HG02678 (cell line): Measurements from ENCODE around the gene ZC4H2.
"Not testable (repeated sequence)": the region's sequence is repeated elsewhere in the genome, so short reads cannot be mapped to it uniquely, and the experiment has no call there.

Experiments
- ATAC-seq: cut with Tn5 transposase; IDR thresholded peaks from one replicate; pipeline ENCODE4 v1.9.1; 2021; ENCODE audit warnings: mild to moderate bottlenecking, moderate library complexity; ENCODE audit not compliant: unreplicated experiment

ZC4H2 gene, protein sequence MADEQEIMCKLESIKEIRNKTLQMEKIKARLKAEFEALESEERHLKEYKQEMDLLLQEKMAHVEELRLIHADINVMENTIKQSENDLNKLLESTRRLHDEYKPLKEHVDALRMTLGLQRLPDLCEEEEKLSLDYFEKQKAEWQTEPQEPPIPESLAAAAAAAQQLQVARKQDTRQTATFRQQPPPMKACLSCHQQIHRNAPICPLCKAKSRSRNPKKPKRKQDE

DNA sequence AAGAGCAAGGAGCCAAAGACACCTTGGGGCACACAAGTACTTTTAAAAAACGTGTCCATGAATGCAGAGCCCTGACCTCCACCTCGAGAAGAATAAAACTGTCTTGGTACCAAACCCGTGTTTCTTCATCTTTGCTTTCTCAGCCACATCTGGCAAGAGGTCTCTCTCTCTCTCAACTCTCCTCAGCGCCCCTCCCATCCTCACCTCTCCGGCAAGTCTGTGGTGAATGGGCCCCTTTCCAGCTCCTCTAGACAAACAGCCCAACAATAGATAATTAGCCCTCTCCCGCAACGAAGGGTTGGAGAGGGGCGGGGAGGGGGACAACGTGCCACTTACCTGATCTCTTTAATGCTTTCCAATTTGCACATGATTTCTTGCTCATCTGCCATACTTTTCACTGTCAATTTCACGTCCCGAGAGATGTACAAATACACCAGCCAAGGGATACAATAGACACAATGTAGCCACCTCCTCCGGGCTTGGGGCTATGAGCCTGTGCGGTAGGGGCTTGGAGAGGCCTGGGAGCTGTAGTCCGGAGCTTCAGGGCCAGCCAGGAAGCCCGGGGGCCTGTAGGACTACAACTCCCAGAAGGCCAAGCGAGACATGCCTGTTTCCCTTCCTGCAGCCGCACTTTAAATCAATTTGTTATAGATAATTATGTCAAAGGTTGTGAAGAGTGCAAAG is at the start of gene ZC4H2:
TSS of gene ZC4H2 (minus strand) at position 462 of the 684 bp plus-strand sequence. CDS start at position 389, 73 bp downstream.
- peak; percentile 100 for ATAC-seq

DNA sequence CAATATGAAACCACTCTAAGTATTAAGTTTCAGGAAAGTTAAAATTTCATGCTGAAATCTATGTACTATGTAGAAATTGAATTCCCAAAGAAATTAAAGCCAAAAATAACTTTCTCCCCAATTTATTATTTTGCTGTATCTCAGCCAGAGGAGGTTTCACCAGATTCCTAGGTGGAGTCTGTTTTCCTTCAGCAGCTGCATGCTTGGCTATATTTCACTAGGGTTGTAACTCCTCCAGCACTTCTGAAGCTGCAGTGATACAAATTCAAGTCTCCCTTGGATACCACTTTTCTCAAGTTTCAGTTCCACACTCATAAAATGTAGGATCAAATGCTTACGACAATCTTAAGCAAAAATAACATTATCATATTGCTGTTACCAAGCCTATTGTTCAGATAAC is 41.2 kb upstream of the ZC4H2 start:
- no peak for ATAC-seq

DNA sequence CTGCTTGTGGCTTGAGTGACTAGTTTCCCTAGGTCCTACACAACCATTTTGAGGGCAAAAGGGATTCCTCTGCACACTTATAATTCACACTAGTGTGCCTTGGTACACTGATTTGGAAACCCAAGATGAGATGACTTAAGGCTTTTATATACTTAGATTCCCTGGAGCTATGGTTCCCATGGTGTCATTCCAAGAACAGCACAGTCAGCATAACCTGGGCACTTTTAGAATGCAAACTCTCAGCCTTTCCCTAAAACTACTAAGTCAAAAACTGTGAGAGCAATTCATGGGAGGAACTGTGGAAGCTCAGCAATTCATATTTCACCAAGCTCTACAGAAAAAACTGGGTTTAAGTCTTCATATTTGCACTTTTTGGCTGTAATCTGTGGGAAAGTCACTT is 38.0 kb upstream of the ZC4H2 start:
- ATAC-seq, result no peak

DNA sequence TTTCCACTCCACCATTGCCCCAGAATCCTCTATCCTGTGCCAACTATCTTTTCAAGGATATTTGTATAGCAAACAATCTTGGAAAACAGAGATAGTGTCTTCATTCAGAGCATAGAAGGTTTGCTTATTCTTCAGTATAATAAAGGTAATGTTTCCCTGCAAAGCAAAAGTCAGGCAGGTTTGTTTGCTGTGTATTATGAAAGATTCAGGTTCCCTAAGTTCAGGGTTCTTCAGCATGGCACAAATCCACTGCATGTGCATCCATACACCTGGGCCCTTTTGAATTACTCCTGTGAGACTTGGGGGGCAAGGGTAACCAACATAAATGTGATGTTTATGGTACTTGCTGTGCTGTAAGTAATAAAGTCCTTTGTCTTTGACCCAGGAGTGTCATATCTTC is 33.2 kb upstream of the ZC4H2 start:
- ATAC-seq, result no peak

DNA sequence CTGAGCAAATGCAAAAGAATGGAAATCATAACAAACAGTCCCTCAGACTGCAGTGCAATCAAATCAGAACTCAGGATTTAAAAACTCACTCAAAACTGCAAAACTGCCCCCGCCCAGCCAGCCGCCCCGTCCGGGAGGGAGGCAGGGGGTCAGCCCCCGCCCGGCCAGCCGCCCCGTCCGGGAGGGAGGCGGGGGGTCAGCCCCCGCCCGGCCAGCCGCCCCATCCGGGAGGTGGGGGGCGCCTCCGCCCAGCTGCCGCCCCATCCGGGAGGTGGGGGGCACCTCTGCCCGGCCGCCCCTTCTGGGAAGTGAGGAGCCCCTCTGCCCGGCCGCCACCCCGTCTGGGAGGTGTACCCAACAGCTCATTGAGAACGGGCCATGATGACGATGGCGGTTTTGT is 26.0 kb upstream of the ZC4H2 start:
- not testable (repeated sequence) for ATAC-seq

DNA sequence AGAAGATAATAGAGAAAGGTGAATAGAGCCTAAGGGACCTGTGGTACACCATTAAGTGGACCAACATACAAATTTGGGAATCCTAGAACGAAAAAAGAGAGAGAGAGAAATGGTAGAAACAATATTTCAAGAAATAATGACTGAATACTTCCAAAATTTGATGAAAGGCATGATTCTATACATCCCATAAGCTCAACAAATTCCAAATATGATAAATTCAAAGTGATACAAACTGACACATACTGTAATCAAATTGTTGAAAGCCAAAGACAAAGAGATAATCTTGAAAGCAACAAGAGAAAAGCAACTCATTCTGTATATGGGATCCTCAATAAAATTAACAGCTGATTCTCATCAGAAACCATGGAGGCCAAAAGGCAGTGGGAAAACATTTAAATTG is 20.6 kb upstream of the ZC4H2 start:
- no peak for ATAC-seq

DNA sequence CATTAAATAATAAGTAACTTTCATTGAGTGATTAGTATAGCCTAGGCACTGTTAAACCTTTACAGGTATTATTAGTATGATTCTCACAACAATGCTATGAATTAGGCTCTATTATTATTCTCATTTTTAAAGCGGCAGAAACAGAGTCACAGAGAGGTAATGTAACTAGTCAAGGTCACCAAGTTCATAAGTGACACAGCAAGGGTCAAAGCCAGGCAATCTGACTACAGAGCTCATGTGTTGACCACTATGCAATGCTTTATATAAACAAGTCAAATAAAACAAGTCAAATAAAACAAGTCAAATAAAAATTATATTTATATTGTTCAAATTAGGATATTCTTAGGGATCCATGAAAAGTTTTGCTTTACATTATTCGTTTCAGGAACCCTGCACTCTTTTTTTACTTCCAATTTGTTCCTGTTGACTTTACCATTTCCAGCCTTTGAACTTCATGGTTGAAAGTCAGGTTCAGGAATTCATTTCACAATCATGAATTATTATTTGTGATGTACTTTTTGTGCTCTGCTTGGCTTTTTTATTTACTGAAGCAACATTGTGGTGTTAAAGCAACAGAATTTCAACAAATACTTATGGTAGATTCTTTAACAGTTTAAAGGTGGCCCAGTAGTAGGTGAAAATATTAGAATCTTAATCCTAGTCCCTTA is 18.0 kb upstream of the ZC4H2 start:
- no peak for ATAC-seq

DNA sequence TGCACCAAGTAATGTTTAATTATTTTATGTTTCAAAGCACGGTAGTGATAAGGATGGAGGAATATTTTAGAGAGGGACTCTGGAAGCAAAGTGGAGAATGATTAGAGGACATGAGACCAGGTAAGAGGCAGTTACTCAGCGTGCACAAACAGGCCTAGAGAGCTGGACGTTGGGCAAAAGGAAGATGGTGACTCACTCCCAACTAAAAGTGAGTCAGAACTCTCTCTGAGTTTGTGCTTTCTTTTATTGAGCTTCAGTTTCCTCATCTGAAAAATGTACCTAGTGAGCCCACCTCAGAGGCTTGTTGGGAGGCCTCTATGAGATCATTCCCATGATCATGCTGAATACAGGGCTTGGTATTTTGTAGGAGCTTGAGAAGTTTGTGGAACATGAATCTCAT is 1.6 kb upstream of the ZC4H2 start:
- ATAC-seq, result no peak

DNA sequence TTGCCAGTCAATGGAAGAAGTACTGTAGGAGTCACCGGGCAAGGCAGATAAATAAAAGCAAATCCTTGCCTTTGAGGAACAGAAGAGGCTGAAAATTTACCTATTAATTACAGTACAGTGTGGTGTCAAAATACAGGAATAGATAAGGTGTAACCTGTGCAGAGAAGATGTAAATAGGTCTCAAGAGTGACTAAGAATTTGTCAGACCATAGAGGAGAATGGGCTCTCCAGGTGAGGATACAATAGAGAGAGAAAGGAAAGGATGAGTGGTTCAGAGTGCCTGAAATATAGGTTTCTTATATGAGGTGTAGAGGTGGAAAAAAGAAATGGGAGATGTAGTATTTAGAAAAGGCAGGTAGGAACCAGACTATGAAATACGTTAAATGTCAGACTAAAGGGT is 801 bp upstream of the ZC4H2 start:
- ATAC-seq, result no peak

DNA sequence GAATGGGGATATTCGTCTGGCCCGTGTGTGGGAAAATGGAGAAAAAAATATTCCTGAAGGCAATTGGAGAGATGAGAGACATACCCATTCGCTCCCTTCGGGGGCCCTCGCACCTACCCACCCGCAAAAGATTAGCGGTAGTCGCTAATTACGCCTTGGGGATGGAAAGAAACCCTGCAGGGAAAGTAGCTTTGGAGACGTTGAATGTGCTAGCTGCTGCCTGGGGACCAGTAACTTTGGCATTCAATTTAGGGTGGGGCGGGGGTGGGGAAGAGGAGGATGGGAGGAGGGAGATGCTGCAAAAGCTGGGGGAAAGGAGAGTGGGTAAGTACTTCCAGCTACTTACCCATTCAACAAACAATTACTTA is 407 bp upstream of the ZC4H2 start:
- peak; percentile 28 for ATAC-seq

DNA sequence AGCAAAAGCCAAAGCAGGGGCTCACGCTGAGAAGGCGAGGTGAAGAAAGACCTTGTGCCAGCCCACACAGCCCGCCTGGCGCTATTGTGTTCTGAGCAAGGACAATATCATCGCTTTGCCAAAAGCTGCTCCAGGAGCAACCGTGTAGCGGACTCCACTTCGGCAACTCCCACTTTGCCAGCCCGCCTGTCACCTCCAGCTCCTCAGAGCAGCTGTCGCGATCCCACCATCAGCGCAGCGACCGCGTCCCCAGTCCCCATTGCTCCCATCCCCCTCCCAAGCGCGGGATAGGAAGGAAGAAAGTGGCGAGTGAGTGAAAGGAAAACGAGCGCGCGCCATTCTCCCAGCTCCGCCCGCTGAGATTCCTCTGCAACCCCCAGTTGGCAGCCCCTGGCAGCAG is 759 bp downstream of the ZC4H2 start:
- peak; percentile 27 for ATAC-seq

DNA sequence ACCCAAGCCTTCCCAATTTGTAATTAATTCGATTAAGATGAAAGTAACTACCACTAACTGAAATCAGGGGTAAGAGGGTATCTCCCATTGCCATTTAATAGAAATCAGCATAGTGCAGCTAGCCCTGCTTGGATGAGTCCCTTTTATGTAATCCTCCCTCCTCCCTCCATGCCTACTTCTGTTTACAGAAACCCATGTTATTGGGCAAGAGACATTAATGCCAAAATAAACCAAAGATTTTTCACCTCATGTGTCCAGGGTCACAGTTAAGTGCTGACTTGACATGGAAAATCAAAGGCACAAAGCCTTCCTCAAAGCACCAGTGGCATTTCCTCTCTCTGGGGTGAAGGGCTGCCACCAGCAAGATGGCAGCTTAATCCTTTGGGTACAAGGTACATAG is 50.8 kb downstream of the ZC4H2 start:
- no peak for ATAC-seq

DNA sequence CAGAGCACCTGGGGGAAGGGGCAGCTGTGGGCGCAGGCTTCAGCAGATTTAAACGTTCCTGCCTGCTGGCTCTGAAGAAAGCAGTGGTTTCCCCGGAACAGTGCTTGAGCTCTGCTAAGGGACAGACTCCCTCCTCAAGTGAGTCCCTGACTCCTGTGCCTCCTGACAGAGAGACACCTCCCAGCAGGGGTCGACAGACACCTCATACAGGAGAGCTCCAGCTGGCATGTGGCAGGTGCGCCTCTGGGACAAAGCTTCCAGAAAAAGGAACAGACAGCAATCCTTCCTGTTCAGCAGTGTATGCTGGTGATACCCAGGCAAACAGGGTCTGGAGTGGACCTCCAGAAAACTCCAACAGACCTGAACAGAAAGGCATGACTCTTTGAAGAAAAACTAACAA is 68.1 kb downstream of the ZC4H2 start:
- no peak for ATAC-seq

DNA sequence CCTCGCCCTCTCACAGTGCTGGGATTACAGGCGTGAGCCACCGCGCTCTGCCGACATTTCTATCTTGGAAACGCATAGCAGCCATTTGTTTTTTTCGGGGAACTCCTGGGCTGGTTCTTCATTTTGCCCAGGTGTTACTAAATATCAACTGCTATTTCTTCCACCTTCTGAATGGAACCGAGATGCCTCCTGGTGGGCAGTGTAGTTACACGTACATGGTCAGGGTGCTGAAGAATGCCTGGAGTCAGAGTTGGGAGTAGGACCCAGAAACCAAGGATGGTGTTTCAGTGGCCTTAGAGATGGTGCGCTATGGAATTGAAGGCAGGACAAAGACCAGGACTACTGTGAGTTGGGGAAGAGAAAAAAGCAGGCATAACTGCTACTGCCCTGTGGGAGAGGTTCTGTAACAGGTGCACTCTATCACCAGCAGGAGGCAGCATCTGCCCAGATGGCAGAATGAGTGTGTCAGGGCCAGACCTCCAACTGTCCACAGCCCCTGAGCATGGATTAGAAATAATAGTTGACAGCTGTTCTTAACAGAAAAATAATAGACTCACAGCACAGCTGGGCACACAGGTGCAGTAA is 81.7 kb downstream of the ZC4H2 start:
- peak; percentile 83 for ATAC-seq

DNA sequence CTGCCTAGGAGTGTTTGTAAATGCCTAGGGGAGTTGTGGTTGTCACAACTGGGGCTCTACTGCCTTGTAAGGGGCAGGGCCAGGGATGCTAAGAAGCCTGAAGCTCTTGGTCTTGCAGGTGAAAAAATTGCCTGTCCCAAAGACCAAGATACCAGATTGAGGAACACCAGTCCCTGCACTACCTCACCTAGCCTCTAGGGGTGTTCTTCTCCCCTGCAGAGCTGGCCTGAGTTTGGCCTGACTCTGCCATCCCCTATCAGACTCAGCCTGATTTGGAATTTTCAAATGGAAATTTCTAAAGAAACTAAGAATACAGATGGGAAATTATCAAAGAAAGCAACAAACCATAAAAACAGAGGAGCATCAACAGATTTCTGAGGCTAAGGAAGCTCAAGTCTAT is 90.4 kb downstream of the ZC4H2 start:
- no peak for ATAC-seq

DNA sequence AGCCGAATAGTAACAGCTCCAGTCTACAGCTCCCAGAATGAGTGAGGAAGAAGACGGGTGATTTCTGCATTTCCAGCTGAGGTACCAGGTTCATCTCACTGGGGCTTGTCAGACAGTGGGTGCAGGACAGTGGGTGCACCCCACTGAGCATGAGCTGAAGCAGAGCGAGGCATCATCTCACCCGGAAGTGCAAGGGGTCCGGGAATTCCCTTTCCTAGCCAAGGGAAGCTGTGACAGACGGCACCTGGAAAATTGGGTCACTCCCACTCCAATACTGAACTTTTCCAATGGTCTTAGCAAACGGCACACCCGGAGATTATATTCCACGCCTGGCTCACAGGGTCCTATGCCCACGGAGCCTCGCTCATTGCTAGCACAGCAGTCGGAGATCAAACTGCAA is 97.5 kb downstream of the ZC4H2 start:
- ATAC-seq, result not testable (repeated sequence)

DNA sequence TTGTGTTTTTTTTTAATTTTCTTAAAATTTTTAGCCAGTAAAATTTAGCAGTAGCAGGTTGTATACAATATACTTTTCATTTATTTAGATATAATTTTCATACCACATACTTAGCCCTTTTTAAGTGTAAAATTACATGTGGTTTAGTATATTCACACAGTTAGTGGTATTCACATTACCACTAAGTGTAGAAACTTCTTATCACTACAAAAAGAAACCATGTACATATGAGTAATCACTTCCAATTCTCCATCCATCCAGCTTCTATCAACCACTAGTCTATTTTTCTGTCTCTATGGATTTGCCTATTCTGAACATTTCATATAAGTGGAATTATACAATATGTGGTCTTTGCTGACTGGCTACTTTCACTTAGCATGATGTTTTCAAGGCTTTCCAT is 109.0 kb downstream of the ZC4H2 start:
- no peak for ATAC-seq
